ENCODE measurements around the gene OR52K1.

OR52K1 gene

DNA sequence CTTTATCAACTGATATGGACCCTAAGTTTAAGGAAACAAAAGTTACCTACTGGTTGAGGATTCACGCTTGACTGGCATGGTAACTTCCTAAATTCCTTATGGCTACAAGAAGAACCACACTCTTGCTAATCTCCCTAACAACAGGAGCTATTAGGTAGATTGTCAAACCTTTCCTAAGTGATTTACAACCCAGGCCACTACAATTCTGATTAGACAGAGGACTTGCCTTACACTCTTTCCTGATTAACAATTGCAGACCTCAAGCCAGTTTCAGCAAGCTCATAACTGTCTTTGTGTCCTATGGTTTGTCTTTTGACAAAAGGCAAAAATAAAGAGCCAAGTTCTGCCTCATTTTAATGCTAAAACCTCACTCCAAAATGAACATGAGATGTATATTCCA is 17.0 kb upstream of the OR52K1 start:
- no peak overlapping the region for H3K4me3 ChIP-seq (ENCODE audit: insufficient read depth, low read length, poor library complexity, severe bottlenecking)
- 0 out of 2 replicates have a peak, but pooled peaks cover 2% of the 10 kb centered on the region for H3K27me3 ChIP-seq (ENCODE audit: low read length)
- H3F3A ChIP-seq (ENCODE audit: insufficient read depth): no peaks in the 10 kb centered on the region
- no peak overlapping the region for H3K27ac ChIP-seq (ENCODE audit: low read depth, low read length)
- no peaks in the 10 kb centered on the region for H4K20me1 ChIP-seq (ENCODE audit: low read depth, low read length)
- H3K9me2 ChIP-seq (replicated peaks; ENCODE audit: insufficient read depth, low read length): no peaks in the 10 kb centered on the region
- TF ChIP-seq, protein P1, sequence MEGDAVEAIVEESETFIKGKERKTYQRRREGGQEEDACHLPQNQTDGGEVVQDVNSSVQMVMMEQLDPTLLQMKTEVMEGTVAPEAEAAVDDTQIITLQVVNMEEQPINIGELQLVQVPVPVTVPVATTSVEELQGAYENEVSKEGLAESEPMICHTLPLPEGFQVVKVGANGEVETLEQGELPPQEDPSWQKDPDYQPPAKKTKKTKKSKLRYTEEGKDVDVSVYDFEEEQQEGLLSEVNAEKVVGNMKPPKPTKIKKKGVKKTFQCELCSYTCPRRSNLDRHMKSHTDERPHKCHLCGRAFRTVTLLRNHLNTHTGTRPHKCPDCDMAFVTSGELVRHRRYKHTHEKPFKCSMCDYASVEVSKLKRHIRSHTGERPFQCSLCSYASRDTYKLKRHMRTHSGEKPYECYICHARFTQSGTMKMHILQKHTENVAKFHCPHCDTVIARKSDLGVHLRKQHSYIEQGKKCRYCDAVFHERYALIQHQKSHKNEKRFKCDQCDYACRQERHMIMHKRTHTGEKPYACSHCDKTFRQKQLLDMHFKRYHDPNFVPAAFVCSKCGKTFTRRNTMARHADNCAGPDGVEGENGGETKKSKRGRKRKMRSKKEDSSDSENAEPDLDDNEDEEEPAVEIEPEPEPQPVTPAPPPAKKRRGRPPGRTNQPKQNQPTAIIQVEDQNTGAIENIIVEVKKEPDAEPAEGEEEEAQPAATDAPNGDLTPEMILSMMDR (IDR thresholded peaks at IDR 0.05; ENCODE audit: insufficient read depth, low read length, poor library complexity, severe bottlenecking): no peak
- TF ChIP-seq EZH2phosphoT487 (conservative IDR thresholded peaks at IDR 0.05; ENCODE audit: low read length): no peak
- no peak overlapping the region for H3K9ac ChIP-seq (ENCODE audit: low read length)
- no peaks in the 10 kb centered on the region for H3K79me2 ChIP-seq (ENCODE audit: insufficient read depth, low read length)
- no peak overlapping the region for H3K4me2 ChIP-seq (ENCODE audit: low read depth, low read length, poor library complexity, severe bottlenecking)
- H2AFZ ChIP-seq (ENCODE audit: low read depth, low read length, severe bottlenecking): no peak overlapping the region
- no peaks in the 10 kb centered on the region for H3K36me3 ChIP-seq (ENCODE audit: low read length)
- H3K9me3 ChIP-seq (ENCODE audit: insufficient read depth, low read length): no peaks in the 10 kb centered on the region

DNA sequence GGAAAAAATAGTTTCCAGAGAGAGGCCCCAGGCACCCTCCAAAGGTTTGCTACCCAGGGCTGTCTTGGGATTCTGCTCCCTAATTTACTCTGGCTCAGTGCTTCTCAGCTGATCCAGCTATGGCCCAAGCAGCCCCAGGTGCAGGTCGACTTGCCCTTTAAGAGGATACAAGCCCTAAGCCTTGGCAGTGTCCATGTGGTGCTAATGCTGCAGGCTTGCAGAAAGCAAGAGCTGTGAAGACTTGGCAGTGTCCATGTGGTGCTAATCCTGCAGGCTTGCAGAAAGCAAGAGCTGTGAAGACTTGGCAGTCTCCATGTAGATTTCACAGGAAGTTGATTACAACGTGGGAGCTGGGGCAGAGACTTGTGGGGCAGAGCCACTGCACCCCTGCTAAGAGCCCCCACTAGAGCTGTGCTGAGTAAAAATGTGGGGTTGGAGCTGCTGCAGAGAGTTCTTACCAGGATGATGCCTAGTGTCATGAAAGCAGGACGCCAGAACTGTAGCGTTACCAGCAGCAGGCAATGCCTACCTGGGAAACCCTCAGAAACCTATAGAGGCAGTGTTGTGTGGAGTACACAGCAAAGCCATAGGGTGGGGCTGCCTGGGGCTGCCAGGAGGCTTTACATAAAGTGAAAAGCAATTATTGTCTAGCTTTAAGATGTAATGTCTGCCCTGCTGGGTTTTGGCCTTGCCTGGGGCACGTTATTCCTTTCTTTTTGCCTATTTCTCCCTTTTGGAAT is 16.1 kb upstream of the OR52K1 start:
- Histone ChIP-seq H3K36me3 (ENCODE audit: low read length) (no peaks in the 10 kb centered on the region), H3K79me2 (ENCODE audit: insufficient read depth, low read length) (no peaks in the 10 kb centered on the region), H3K9ac (ENCODE audit: low read length) (no peak overlapping the region), H3K27ac (ENCODE audit: low read depth, low read length) (no peak overlapping the region), H3K4me2 (ENCODE audit: low read depth, low read length, poor library complexity, severe bottlenecking) (no peak overlapping the region), H4K20me1 (ENCODE audit: low read depth, low read length) (no peaks in the 10 kb centered on the region), H3K9me2 (replicated peaks; ENCODE audit: insufficient read depth, low read length) (no peaks in the 10 kb centered on the region), H3K4me3 (ENCODE audit: insufficient read depth, low read length, poor library complexity, severe bottlenecking) (no peak overlapping the region), H3K27me3 (ENCODE audit: low read length) (0 out of 2 replicates have a peak, but pooled peaks cover 2% of the 10 kb centered on the region), H3K9me3 (ENCODE audit: insufficient read depth, low read length) (no peaks in the 10 kb centered on the region), H3F3A (ENCODE audit: insufficient read depth) (no peaks in the 10 kb centered on the region), H2AFZ (ENCODE audit: low read depth, low read length, severe bottlenecking) (no peak overlapping the region)
- TF ChIP-seq, protein P1 (IDR thresholded peaks at IDR 0.05; ENCODE audit: insufficient read depth, low read length, poor library complexity, severe bottlenecking): no peak
- no peak for TF ChIP-seq EZH2phosphoT487 (conservative IDR thresholded peaks at IDR 0.05; ENCODE audit: low read length)

DNA sequence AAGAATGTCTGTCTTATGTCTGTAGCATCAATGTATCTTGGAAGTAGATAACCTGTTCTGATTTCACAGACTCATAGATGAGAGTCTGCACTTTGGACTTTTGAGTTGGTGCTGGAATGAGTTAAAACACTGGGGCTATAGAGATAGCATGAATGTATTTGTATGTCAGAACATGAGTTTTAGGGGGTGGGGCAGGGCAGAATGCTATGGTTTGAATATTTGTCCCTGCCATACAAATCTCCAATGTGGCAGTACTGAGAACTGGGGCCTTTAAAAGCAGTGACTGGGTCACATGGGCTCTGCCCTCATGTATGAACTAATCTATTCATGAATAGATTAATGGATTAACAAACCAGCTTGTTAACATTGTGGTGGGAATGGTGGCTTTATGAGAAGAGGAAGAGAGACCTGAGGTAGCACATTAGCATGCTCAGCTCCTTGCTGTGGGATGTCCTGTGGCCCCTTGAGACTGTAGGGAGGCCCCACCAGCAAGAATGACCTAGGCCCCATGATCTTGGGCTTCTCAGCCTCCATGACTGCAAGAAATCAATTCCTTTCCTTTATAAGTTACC is 15.5 kb upstream of the OR52K1 start:
- Histone ChIP-seq H3K27me3 (ENCODE audit: low read length) (0 out of 2 replicates have a peak, but pooled peaks cover 2% of the 10 kb centered on the region), H3K9me3 (ENCODE audit: insufficient read depth, low read length) (no peaks in the 10 kb centered on the region), H3F3A (ENCODE audit: insufficient read depth) (no peaks in the 10 kb centered on the region), H3K27ac (ENCODE audit: low read depth, low read length) (no peak overlapping the region), H3K9me2 (replicated peaks; ENCODE audit: insufficient read depth, low read length) (no peaks in the 10 kb centered on the region), H4K20me1 (ENCODE audit: low read depth, low read length) (no peaks in the 10 kb centered on the region), H3K4me2 (ENCODE audit: low read depth, low read length, poor library complexity, severe bottlenecking) (no peak overlapping the region), H3K4me3 (ENCODE audit: insufficient read depth, low read length, poor library complexity, severe bottlenecking) (no peak overlapping the region), H3K36me3 (ENCODE audit: low read length) (no peaks in the 10 kb centered on the region), H2AFZ (ENCODE audit: low read depth, low read length, severe bottlenecking) (no peak overlapping the region), H3K79me2 (ENCODE audit: insufficient read depth, low read length) (no peaks in the 10 kb centered on the region), H3K9ac (ENCODE audit: low read length) (no peak overlapping the region)
- TF ChIP-seq EZH2phosphoT487 (conservative IDR thresholded peaks at IDR 0.05; ENCODE audit: low read length): no peak
- TF ChIP-seq, protein P1 (IDR thresholded peaks at IDR 0.05; ENCODE audit: insufficient read depth, low read length, poor library complexity, severe bottlenecking): no peak
